ENCODE results near the gene NUF2.
"Not testable (repeated sequence)": the region's sequence is repeated elsewhere in the genome, so short reads cannot be mapped to it uniquely, and the experiment has no call there.

Gene NUF2

GRCh38 chr1:163337631-163338030 lies 15.9 kb downstream of the NUF2 start:
- DNase-seq, result no peak

- DNase-seq, result no peak
These were observed 24.6 kb downstream of the NUF2 start for GRCh38 chr1:163346326-163346870.

- DNase-seq, result no peak
These were observed 25.4 kb downstream of the NUF2 start for GRCh38 chr1:163347106-163347505.

GRCh38 chr1:163351912-163352311 lies 30.2 kb downstream of the NUF2 start:
- no peak for DNase-seq

DNA sequence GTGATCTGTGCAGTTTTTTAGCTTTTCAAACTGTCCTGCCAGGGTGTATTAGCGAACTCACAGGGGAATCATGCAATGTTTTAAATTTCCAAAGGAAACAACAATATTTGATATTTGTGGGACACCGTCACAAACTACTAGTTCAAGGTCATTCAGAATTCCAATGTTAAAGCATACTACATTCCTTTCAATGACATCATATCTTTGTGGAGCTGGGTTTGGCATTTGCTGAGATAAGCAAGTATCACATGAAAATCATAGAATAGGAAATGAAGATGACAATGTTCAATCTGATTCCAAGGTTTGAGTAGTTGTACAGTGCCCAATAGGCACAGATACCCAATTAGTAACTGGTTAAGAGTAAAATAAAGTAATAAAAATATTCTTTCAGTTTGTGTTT lies 35.6 kb downstream of the NUF2 start:
- no peak for DNase-seq

- not testable (repeated sequence) for DNase-seq
These were observed 36.4 kb downstream of the NUF2 start for GRCh38 chr1:163358172-163358571.

DNA sequence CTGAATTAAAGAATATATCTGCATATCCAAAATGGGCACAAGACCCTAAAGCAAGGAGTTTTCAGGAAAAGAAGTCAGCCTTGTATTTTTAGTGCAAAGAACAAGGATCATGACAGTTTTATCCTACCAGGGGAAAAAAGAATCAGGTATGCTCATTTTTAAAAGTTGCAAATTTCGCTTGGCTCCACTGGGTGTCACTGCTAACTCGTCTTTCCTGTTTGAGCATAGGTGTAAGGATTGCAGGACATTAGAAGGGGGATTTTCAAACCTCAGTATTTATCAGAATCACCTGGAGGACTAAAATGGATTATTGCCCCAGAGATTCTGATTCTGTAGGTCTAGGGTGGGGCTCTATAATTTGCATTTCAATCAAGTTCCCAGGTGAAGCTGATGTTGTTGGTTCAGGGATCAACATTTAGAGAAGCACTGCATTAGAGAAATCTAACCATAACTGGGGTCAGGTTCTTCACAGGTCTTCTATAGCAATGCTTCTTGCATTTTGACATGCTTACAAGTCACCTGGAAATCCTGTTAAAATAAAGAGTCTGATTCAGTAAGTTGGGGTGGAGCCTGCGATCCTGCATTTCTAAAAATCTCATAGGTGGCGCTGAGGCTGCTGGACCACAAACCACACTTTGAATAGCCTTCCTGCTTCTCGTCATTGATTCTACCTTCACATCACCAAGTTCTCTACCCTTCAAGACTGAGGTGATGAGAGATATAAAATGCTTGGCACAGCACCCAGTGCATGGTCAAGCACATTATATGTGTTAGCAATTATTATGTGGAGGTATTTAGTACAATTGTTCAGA lies 39.6 kb downstream of the NUF2 start:
- DNase-seq, result no peak

GRCh38 chr1:163365186-163365585 lies 43.4 kb downstream of the NUF2 start:
- DNase-seq, result no peak

- no peak for DNase-seq
These were observed 44.8 kb downstream of the NUF2 start for GRCh38 chr1:163366555-163366954.

DNA sequence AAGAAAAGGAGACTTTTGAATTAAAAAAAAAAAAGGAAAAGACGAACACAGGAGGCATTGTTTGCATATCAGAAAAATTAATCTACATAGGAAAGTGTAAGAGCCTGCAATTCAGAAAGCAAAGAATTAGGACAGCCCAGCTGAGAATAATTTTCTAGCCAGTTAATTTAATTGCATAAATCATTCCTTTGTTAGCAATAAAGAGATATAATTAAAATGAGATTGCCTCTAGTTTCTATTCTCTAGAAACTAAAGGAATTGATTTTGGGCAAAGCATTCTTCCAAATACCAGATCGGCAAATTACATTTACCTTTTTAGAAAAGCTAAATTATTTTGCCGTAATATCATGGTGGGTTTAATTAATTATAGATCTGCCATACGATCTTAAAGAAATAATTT lies 46.0 kb downstream of the NUF2 start:
- no peak for DNase-seq

GRCh38 chr1:163372576-163372975 lies 50.8 kb downstream of the NUF2 start:
- DNase-seq, result no peak

- no peak for DNase-seq
These were observed 56.8 kb downstream of the NUF2 start for GRCh38 chr1:163378554-163378953.

DNA sequence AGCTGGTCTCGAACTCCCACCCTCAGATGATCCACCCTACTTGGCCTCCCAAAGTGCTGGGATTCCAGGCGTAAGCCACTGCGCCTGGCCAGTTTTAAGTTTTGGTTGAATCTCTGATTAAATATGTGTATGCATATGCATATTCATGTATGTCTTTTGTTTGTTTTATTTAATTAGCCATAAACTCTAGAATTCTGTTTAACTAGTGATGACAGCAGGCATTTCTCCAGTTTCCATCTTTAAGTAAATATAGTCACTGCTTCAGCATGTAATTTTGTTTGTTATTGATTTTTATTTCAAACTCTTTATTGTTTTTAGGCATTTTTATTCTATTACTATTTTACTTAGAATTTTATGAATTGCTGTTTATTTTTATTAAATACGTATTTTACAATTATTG lies 58.0 kb downstream of the NUF2 start:
- DNase-seq, result no peak

DNA sequence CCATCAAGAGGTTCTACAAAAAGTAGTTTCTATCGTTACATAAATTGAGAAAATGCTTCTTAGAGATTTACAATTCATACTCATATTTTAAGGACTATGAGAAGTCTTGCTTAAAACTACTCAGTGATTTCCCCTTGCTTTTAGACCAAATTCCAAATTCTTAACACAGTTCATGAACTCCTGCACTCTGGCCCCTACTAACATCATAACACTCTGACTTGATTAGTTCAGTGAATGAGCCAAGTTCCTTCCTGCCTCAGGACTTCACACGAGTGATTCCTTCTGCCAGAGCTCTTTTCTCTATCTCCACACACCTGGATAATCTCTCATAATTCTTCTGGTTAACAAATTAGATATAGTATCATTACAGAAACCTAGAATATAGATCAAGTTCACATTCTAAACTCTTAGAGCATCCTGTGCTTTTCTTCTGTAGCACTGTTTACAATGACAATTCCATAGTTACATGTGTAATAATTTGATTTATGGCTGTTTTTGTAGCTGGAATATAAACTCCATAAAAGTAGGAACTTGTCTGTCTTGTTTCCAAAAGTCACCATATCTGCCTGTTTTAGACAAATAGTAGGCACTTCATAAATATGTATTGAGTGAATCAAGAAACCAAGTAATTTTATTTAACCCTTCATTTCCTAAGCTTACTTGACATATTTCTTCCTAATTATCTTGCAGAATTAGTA lies 59.9 kb downstream of the NUF2 start:
- no peak for DNase-seq

DNA sequence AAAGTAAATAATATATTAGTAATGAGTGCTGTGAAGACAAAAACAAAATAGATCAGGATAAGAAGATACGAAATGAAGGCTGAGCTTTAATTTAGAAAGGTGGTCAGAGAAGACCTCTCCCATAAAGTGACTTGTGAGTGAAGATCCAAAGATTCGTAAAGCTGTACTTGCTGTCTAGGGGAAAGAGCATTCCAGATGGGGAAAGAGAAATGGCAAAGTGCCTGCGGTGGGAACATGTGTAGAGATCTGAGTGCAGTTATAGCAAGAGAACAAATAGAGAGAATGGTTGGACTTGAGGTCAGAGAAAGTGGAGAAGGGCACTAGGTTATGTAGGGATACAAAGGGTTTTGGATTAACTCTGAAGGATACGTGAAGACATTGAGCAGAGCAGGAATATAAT lies 60.6 kb downstream of the NUF2 start:
- DNase-seq, result no peak

GRCh38 chr1:163387146-163387545 lies 65.4 kb downstream of the NUF2 start:
- no peak for DNase-seq

DNA sequence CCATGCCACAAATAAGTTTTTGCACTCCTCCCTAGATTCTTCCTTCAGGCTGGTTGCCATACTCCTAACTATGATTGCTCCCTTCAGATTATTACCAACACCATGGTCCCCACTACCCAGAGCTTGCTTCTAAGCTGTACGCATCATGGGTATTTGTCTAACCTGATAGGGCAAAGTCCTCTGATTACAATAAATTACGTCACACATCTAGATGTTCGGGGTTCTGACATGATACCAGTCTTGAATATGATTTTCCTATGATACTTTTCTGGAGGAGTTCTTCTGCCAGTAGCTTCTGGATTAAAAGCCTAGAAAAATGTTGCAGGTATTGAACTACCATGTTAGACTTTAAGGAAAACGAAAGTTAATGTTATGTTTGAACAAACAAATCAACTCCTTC lies 67.2 kb downstream of the NUF2 start:
- no peak for DNase-seq

DNA sequence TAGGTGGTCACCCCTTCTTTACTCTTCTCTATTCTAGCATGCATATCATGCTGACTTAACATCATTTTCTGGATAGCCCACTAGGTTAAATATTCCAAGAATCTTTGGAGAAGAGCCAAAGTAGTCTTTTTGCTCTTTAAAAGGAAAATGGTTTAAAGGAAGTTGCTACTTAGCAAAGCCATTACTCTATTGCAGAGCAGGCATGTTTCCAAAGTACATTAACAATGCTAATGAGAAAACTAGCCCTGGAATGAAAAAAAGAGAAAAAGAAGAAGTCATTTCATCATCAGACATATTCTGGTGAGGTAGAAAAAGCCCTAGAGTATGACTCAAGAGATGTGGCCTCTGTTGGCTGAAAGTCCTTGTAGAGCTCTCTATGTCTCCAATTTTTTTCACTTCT lies 74.0 kb downstream of the NUF2 start:
- DNase-seq, result no peak

DNA sequence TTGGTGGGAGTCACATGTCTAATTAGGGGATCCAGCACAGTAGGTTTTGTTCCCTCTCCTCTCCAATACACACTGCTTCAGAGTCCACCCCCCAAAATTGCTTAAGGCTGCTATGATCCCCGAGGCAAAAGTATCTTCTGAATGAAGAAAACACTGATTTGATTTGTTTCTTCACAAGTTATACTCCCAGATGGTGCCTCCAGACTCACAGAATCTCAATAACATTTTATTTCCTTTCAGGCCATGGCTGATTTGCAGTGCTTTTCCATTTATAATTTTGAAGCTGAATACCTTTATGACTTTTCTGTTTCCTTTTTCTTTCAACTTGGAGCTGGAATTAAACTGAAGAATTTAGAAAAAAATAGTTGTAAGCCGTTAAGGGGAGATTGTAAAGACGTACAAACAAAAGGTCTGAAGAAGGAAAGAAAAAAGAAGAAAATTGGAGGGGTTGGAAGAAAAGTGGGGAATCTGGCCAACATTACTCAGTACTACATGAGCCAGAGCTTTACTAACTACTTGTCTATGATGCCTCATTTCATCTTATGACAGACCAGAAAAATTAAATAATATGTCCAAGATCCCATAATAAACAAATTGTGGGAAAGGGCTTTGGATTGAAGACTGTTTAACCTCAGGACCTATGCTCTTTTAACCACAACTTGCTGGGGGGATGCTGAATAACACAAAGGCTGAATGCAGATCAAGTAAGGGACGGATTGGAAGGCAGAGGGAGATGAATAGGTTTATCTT lies 75.9 kb downstream of the NUF2 start:
- DNase-seq, result no peak

DNA sequence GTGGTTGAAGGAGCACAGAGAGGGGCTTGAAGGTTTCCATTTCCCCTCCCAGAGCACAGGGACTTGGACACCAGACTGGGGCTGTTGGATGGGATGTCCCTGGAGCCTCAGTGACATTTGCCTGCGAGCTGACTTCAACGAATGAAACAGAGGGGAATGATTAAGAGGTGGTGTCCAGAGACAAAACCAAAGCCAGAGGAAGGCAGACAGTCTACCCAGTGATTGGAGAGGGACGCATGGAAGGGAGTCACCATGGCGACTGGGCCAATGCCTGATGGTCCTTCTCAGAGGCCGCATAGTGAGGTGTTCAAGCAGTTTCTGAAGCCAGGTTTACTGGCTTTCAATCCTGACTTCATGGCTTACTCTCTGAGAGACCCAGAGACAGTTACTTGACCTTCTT lies 77.2 kb downstream of the NUF2 start:
- no peak for DNase-seq

GRCh38 chr1:163399976-163400601 lies 78.3 kb downstream of the NUF2 start:
- no peak for DNase-seq

- no peak for DNase-seq
These were observed 79.5 kb downstream of the NUF2 start for GRCh38 chr1:163401211-163401610.
